H9 (cell line): ENCODE data around the gene TENM4. TPM values are rescaled to one million over a fixed set of nuclear protein-coding genes. Genes with fewer than 3 reads are reported as not detected.

Experiments used
- DNase-seq: peaks from one replicate; pipeline ENCODE4 v3.0.0-alpha.2; 2017
- H2AFZ ChIP-seq: one replicate; pipeline ENCODE4 v1.6.1; 2013; ENCODE audit warnings: mild to moderate bottlenecking, low read length, control low read depth, moderate library complexity
- H2AK5ac ChIP-seq: 2 replicates; pipeline ENCODE4 v1.6.1; 2013; ENCODE audit warnings: low read length, control low read depth, mixed read lengths; ENCODE audit not compliant: insufficient read length
- H2BK120ac ChIP-seq: one replicate; pipeline ENCODE4 v1.6.1; 2013; ENCODE audit warnings: low read depth, mild to moderate bottlenecking, low read length, control low read depth, inconsistent platforms; ENCODE audit not compliant: poor library complexity, severe bottlenecking
- H2BK12ac ChIP-seq: 2 replicates; pipeline ENCODE4 v1.6.1; 2013; ENCODE audit warnings: low read length, control low read depth, mixed read lengths, low read depth; ENCODE audit not compliant: insufficient read length
- H2BK15ac ChIP-seq: 2 replicates; pipeline ENCODE4 v1.6.1; 2013; ENCODE audit warnings: low read depth, low read length, control low read depth
- H2BK20ac ChIP-seq: one replicate; pipeline ENCODE4 v1.6.1; 2013; ENCODE audit warnings: low read depth, mild to moderate bottlenecking, low read length, control low read depth, inconsistent platforms; ENCODE audit not compliant: poor library complexity, severe bottlenecking
- H2BK5ac ChIP-seq: 2 replicates; pipeline ENCODE4 v1.6.1; 2013; ENCODE audit warnings: low read length, control low read depth, mixed read lengths; ENCODE audit not compliant: insufficient read length
- H3K14ac ChIP-seq: 2 replicates; pipeline ENCODE4 v1.6.1; 2013; ENCODE audit warnings: low read length, control low read depth; ENCODE audit not compliant: insufficient read depth
- H3K18ac ChIP-seq: 2 replicates; pipeline ENCODE4 v1.6.1; 2013; ENCODE audit warnings: low read depth, mild to moderate bottlenecking, mixed read lengths, low read length, control low read depth; ENCODE audit not compliant: insufficient read length
- H3K23ac ChIP-seq: 2 replicates; pipeline ENCODE4 v1.6.1; 2013; ENCODE audit warnings: low read length, control low read depth, mixed read lengths, low read depth; ENCODE audit not compliant: insufficient read length
- H3K23me2 ChIP-seq: 2 replicates; pipeline ENCODE4 v1.6.1; 2013; ENCODE audit warnings: low read depth, mild to moderate bottlenecking, mixed read lengths, low read length, control low read depth; ENCODE audit not compliant: insufficient read length, poor library complexity, severe bottlenecking
- H3K27ac ChIP-seq: 2 replicates; pipeline ENCODE4 v1.5.1; 2013; ENCODE audit warnings: low read length, control low read depth, mixed read lengths, low read depth; ENCODE audit not compliant: insufficient read length
- H3K27me3 ChIP-seq: 2 replicates; pipeline ENCODE4 v1.6.1; 2013; ENCODE audit warnings: low read length, control low read depth, inconsistent platforms; ENCODE audit not compliant: insufficient read depth
- H3K4ac ChIP-seq: 2 replicates; pipeline ENCODE4 v1.6.1; 2013; ENCODE audit warnings: low read depth, mild to moderate bottlenecking, control low read depth, inconsistent platforms, low read length, moderate library complexity
- H3K4me1 ChIP-seq: 2 replicates; pipeline ENCODE4 v1.6.1; 2013; ENCODE audit warnings: low read length, control low read depth, inconsistent platforms; ENCODE audit not compliant: insufficient read depth
- H3K4me2 ChIP-seq: 2 replicates; pipeline ENCODE4 v1.6.1; 2013; ENCODE audit warnings: low read length, control low read depth, mixed read lengths; ENCODE audit not compliant: insufficient read length, insufficient read depth
- H3K56ac ChIP-seq: 2 replicates; pipeline ENCODE4 v1.6.1; 2013; ENCODE audit warnings: low read depth, mild to moderate bottlenecking, mixed read lengths, low read length, control low read depth; ENCODE audit not compliant: insufficient read length
- H3K79me1 ChIP-seq: 2 replicates; pipeline ENCODE4 v1.6.1; 2013; ENCODE audit warnings: low read depth, mild to moderate bottlenecking, moderate library complexity, low read length, control low read depth, inconsistent platforms; ENCODE audit not compliant: insufficient read depth, poor library complexity, severe bottlenecking
- H3K79me2 ChIP-seq: 2 replicates; pipeline ENCODE4 v1.6.1; 2013; ENCODE audit warnings: low read length, control low read depth, inconsistent platforms; ENCODE audit not compliant: insufficient read depth
- H3K9ac ChIP-seq: 2 replicates; pipeline ENCODE4 v1.6.1; 2013; ENCODE audit warnings: low read length, control low read depth, mixed read lengths; ENCODE audit not compliant: insufficient read length; ENCODE audit errors: extremely low read depth
- H3K9me3 ChIP-seq: one replicate; pipeline ENCODE4 v1.6.1; 2013; ENCODE audit warnings: low read depth, low read length, inconsistent platforms; ENCODE audit not compliant: control insufficient read depth
- H3T11ph ChIP-seq: one replicate; pipeline ENCODE4 v1.6.1; 2013; ENCODE audit warnings: mild to moderate bottlenecking, low read length, control low read depth, inconsistent platforms
- H4K20me1 ChIP-seq: one replicate; pipeline ENCODE4 v1.6.1; 2013; ENCODE audit not compliant: control insufficient read depth, insufficient read length, insufficient read depth
- H4K5ac ChIP-seq: 2 replicates; pipeline ENCODE4 v1.6.1; 2013; ENCODE audit warnings: low read depth, mild to moderate bottlenecking, mixed read lengths, low read length, control low read depth; ENCODE audit not compliant: insufficient read length
- H4K8ac ChIP-seq: replicated peaks from 2 replicates; pipeline ENCODE4 v1.6.1; 2013; ENCODE audit warnings: low read length, control low read depth, mixed read lengths, low read depth; ENCODE audit not compliant: insufficient read length
- H4K91ac ChIP-seq: 2 replicates; pipeline ENCODE4 v1.6.1; 2013; ENCODE audit warnings: low read depth, mild to moderate bottlenecking, moderate library complexity, mixed read lengths, low read length, control low read depth; ENCODE audit not compliant: insufficient read length
- H3K27ac Mint-ChIP-seq, 3 experiments: 2 replicates in 2 of 3; 3 replicates in 1 of 3; pipeline ENCODE4 v1.8.0; 2020 to 2021; ENCODE audit warnings: mixed read lengths in 3 of 3, mild to moderate bottlenecking in 1 of 3, moderate library complexity in 1 of 3
- H3K27me3 Mint-ChIP-seq: 2 replicates; pipeline ENCODE4 v1.8.0; 2021; ENCODE audit warnings: low read depth, mild to moderate bottlenecking, moderate library complexity, mixed read lengths
- H3K36me3 Mint-ChIP-seq, 3 experiments: 2 replicates in 2 of 3; 3 replicates in 1 of 3; pipeline ENCODE4 v1.8.0; 2020 to 2021; ENCODE audit warnings: low read depth in 3 of 3, mixed read lengths in 3 of 3; ENCODE audit not compliant: insufficient read depth in 1 of 3
- H3K4me1 Mint-ChIP-seq, 2 experiments: 2 replicates each; pipeline ENCODE4 v1.8.0; 2020; ENCODE audit warnings: mixed read lengths in 2 of 2
- H3K4me3 Mint-ChIP-seq, 2 experiments: 2 replicates in 1 of 2; 3 replicates in 1 of 2; pipeline ENCODE4 v1.8.0; 2020 to 2021; ENCODE audit warnings: mild to moderate bottlenecking in 2 of 2, mixed read lengths in 2 of 2, moderate library complexity in 1 of 2
- H3K9me3 Mint-ChIP-seq, 2 experiments: 2 replicates in 1 of 2; 3 replicates in 1 of 2; pipeline ENCODE4 v1.8.0; 2020; ENCODE audit warnings: mild to moderate bottlenecking in 2 of 2, mixed read lengths in 2 of 2, moderate library complexity in 1 of 2
- CTCF ChIP-seq: fragments of 200-600 bp; sonication (generic); conservative IDR thresholded peaks from 3 replicates; pipeline ENCODE4 v1.8.0; 2021; ENCODE audit warnings: antibody characterized with exemption, mild to moderate bottlenecking
- WGBS: extraction: QIAGEN DNeasy Blood & Tissue Kit; methylation state at CpG from one replicate; pipeline ENCODE4 v1.1.7; 2013; ENCODE audit warnings: missing lambda C conversion rate, low lambda C conversion rate, mixed read lengths; ENCODE audit not compliant: insufficient read length; ENCODE audit errors: extremely low coverage; 5-methylcytosine and 5-hydroxymethylcytosine counted together
- total RNA-seq: library from RNA; stranded (reverse); gene quantifications from 2 replicates; pipeline ENCODE4 v1.2.1, GENCODE V29; 2021

The TENM4 gene
- total RNA-seq, 1 experiment from 2014 or later, result 4.6 TPM

GRCh38 chr11:78860720-78861422, 580.0 kb downstream of the TENM4 start:
- Histone ChIP-seq H3K4me2 (no peak overlapping the region), H3K79me1 (no peaks in the 10 kb centered on the region), H4K20me1 (no peaks in the 10 kb centered on the region), H3K56ac (no peak overlapping the region), H3K4me1 (no peaks in the 10 kb centered on the region), H2BK5ac (no peak overlapping the region), H3K23me2 (no peaks in the 10 kb centered on the region), H3T11ph (no peak overlapping the region), H4K91ac (no peak overlapping the region), H3K9ac (no peak overlapping the region), H3K14ac (no peak overlapping the region), H3K27me3 (no peaks in the 10 kb centered on the region), H2AK5ac (no peak overlapping the region), H4K8ac (no peak overlapping the region), H3K27ac (no peak overlapping the region), H2BK12ac (no peak overlapping the region), H2BK120ac (no peak overlapping the region), H3K4ac (no peak overlapping the region), H3K79me2 (no peaks in the 10 kb centered on the region), H3K9me3 (no peaks in the 10 kb centered on the region), H4K5ac (no peak overlapping the region), H2BK20ac (no peak overlapping the region), H2AFZ (no peak overlapping the region), H2BK15ac (no peak overlapping the region), H3K23ac (no peak overlapping the region), H3K18ac (no peak overlapping the region)
- Mint-ChIP-seq H3K27ac (no peak overlapping the region), H3K36me3 (no peaks in the 10 kb centered on the region), H3K4me1 (peaks cover 3 to 4% of the 10 kb centered on the region in 2 experiments; a peak in 2 of 4 replicates), H3K9me3 (no peaks in the 10 kb centered on the region), H3K4me3 (no peak overlapping the region), H3K27me3 (peaks cover 2% of the 10 kb centered on the region; the same call in 1 of the 2 replicates)
- TF ChIP-seq CTCF, result no peak
- WGBS, result no CpG with 5 or more reads among the region's 5 CpGs
- DNase-seq, result no peak
